A549 (cell line): Measurements from ENCODE around the gene SLC5A5.

Experiments
- CTCF ChIP-seq: fragments of >200 bp; sonication (Bioruptor Twin); formaldehyde crosslinking; IDR thresholded peaks from 3 replicates; pipeline ENCODE4 v1.5.1; 2016
- FOXS1 ChIP-seq: fragments of 250-450 bp; sonication (Bioruptor Pico); IDR thresholded peaks from 2 replicates; pipeline ENCODE4 v1.5.0; 2020; ENCODE audit warnings: mild to moderate bottlenecking, moderate library complexity
- HDAC2 ChIP-seq: fragments of 200-600 bp; sonication (generic); IDR thresholded peaks from 2 replicates; pipeline ENCODE4 v1.6.1; 2016
- MAFK ChIP-seq: fragments of 450-650 bp; IDR thresholded peaks from 2 replicates; pipeline ENCODE4 v1.6.1; 2014; ENCODE audit not compliant: partially characterized antibody
- MAX ChIP-seq: IDR thresholded peaks from 2 replicates; pipeline ENCODE4 v1.6.1; 2012
- MAZ ChIP-seq: fragments of 150-350 bp; IDR thresholded peaks from 2 replicates; pipeline ENCODE4 v1.6.1; 2014; ENCODE audit warnings: antibody characterized with exemption, low read depth, low read length, borderline replicate concordance
- PBX3 ChIP-seq: IDR thresholded peaks from 2 replicates; pipeline ENCODE4 v1.6.1; 2012
- TFCP2L1 ChIP-seq: fragments of 250-450 bp; sonication (Bioruptor Pico); IDR thresholded peaks from 2 replicates; pipeline ENCODE4 v1.5.0; 2021; ENCODE audit warnings: mild to moderate bottlenecking

GRCh38 chr19:17937371-17937900, 65.7 kb downstream of the SLC5A5 start:
- TF ChIP-seq CTCF (no peak), MAFK (no peak), PBX3 (no peak), MAX (no peak), HDAC2 (no peak), MAZ (no peak), FOXS1 (CRISPR knock-in tag) (no peak), TFCP2L1 (no peak)
